K562 (cell line): Measurements from ENCODE around the gene PRSS38. TPM values are rescaled to one million over a fixed set of nuclear protein-coding genes. Genes with fewer than 3 reads are reported as not detected.

Experiments
- ATAC-seq: fragments of 200-7000 bp; cut with Tn5 transposase; 3 replicates; pipeline ENCODE4 v1.9.1; 2020; ENCODE audit warnings: moderate library complexity
- BruUV-seq: library from RNA; stranded (reverse); fragments of 400-500 nt; replicated peaks from 2 replicates; lab custom pipeline; 2021; lab: Mats Ljungman, UMichigan
- CTCF ChIA-PET: fragments of 300-600 bp; formaldehyde crosslinking; extraction: SDS; loops from one replicate; lab custom pipeline; 2021; ENCODE audit warnings: low intra/inter-chr PET ratio; lab: Yijun Ruan, JAX
- POLR2A ChIA-PET: fragments of 300-600, 350-650 bp; sonication (Branson Sonifier 250); formaldehyde crosslinking; extraction: SDS; loops from one replicate; lab custom pipeline; 2021; ENCODE audit warnings: antibody characterized with exemption, inconsistent platforms; lab: Yijun Ruan, JAX
- DNase-seq, 4 experiments: peaks; one replicate each; pipeline versions ENCODE4 v3.0.0 to v3.0.0-alpha.2; 2011 to 2018; ENCODE audit warnings: low spot score in 3 of 4, mixed read lengths in 3 of 4; ENCODE audit errors: extremely low read depth in 1 of 4
- FAIRE-seq: peaks from 2 replicates; lab custom pipeline; 2011; peaks lifted over from hg19 to GRCh38; lab: Jason Lieb, UNC
- H2AFZ ChIP-seq: 2 replicates; pipeline ENCODE4 v1.6.0; 2011; ENCODE audit warnings: low read depth, low read length, control low read depth, inconsistent platforms
- H3K27ac ChIP-seq: fragments of 200-600 bp; 3 replicates; pipeline ENCODE4 v1.8.0; 2011; ENCODE audit warnings: low read depth, mild to moderate bottlenecking, control low read depth, inconsistent platforms, low read length, moderate library complexity, mixed read lengths; ENCODE audit errors: extremely low read depth
- H3K27me3 ChIP-seq, 2 experiments: fragments of 300-600 bp in 1 of 2; 2 replicates in 1 of 2; 3 replicates in 1 of 2; pipeline versions ENCODE4 v1.6.0 to v1.8.0; 2011; ENCODE audit warnings: inconsistent platforms in 2 of 2, low read length in 2 of 2, mild to moderate bottlenecking in 1 of 2, mixed read lengths in 1 of 2, moderate library complexity in 1 of 2; ENCODE audit not compliant: control insufficient read depth in 2 of 2, insufficient read depth in 2 of 2
- H3K36me3 ChIP-seq: fragments of 300-600 bp; 3 replicates; pipeline ENCODE4 v1.8.0; 2011; ENCODE audit warnings: mild to moderate bottlenecking, low read length, inconsistent platforms; ENCODE audit not compliant: control insufficient read depth, insufficient read depth
- H3K4me1 ChIP-seq, 2 experiments: fragments of 200-600 bp in 1 of 2; replicated peaks in 1 of 2; 2 replicates in 1 of 2; 3 replicates in 1 of 2; pipeline versions ENCODE4 v1.5.1 to v1.8.0; 2011; ENCODE audit warnings: inconsistent platforms in 2 of 2, low read length in 2 of 2, mild to moderate bottlenecking in 1 of 2, mixed read lengths in 1 of 2, moderate library complexity in 1 of 2; ENCODE audit not compliant: control insufficient read depth in 2 of 2, insufficient read depth in 2 of 2
- H3K4me2 ChIP-seq: 2 replicates; pipeline ENCODE4 v1.6.1; 2011; ENCODE audit warnings: low read length, control low read depth, inconsistent platforms, mixed read lengths; ENCODE audit not compliant: insufficient read depth
- H3K4me3 ChIP-seq: fragments of 200-600 bp; sonication (generic), shearing (Covaris generic); 2 replicates; pipeline ENCODE4 v1.5.1; 2016; ENCODE audit warnings: control low read depth, inconsistent platforms
- H3K79me2 ChIP-seq: fragments of 200-600 bp; 3 replicates; pipeline ENCODE4 v1.8.0; 2011; ENCODE audit warnings: low read length, inconsistent platforms; ENCODE audit not compliant: control insufficient read depth, insufficient read depth
- H3K9ac ChIP-seq, 2 experiments: 2 replicates each; pipeline versions ENCODE4 v1.6.0 to v1.6.1; 2011; ENCODE audit warnings: low read depth in 2 of 2, low read length in 2 of 2, control low read depth in 1 of 2, inconsistent platforms in 1 of 2, mild to moderate bottlenecking in 1 of 2, mixed read lengths in 1 of 2; ENCODE audit not compliant: insufficient read depth in 1 of 2
- H3K9me1 ChIP-seq: one replicate; pipeline ENCODE4 v1.6.0; 2011; ENCODE audit warnings: inconsistent platforms, mild to moderate bottlenecking, low read length, moderate library complexity; ENCODE audit not compliant: control insufficient read depth, insufficient read depth
- H3K9me3 ChIP-seq: replicated peaks from 2 replicates; pipeline ENCODE4 v1.5.1; 2011; ENCODE audit warnings: low read depth, low read length, inconsistent platforms; ENCODE audit not compliant: control insufficient read depth, insufficient read depth
- H4K20me1 ChIP-seq: replicated peaks from 2 replicates; pipeline ENCODE4 v1.6.1; 2011; ENCODE audit warnings: low read length, inconsistent platforms, mixed read lengths; ENCODE audit not compliant: control insufficient read depth, insufficient read depth
- BCOR ChIP-seq: fragments of 450-650 bp; IDR thresholded peaks from 2 replicates; pipeline ENCODE4 v1.6.1; 2016
- FOXM1 ChIP-seq, 2 experiments: fragments of 450-650 bp in 1 of 2; sonication (generic) in 1 of 2; formaldehyde crosslinking in 1 of 2; IDR thresholded peaks; 2 replicates each; pipeline versions ENCODE4 v1.6.1 to v1.9.0; 2017 to 2022; ENCODE audit warnings: low read depth in 2 of 2, mild to moderate bottlenecking in 2 of 2, missing genetic modification reagents in 1 of 2, moderate library complexity in 1 of 2
- KDM5B ChIP-seq: fragments of 200-600 bp; sonication (generic); IDR thresholded peaks from 2 replicates; pipeline ENCODE4 v1.6.1; 2012; ENCODE audit warnings: low read depth, mild to moderate bottlenecking, moderate library complexity, low read length, control low read depth, inconsistent platforms; ENCODE audit not compliant: insufficient replicate concordance
- KLF16 ChIP-seq: IDR thresholded peaks from 2 replicates; pipeline ENCODE4 v1.6.1; 2016; ENCODE audit warnings: antibody characterized with exemption
- SAFB2 ChIP-seq: fragments of 200-400 bp; formaldehyde crosslinking; IDR thresholded peaks from 2 replicates; pipeline ENCODE4 v1.6.1; 2018; ENCODE audit warnings: borderline replicate concordance, low read length, low read depth, moderate library complexity; ENCODE audit not compliant: severe bottlenecking
- SMARCA4 ChIP-seq: fragments of 450-650 bp; IDR thresholded peaks from 2 replicates; pipeline ENCODE4 v1.6.1; 2016
- SREBF1 ChIP-seq: fragments of 150-350 bp; IDR thresholded peaks from 2 replicates; pipeline ENCODE4 v1.6.1; 2014; ENCODE audit warnings: antibody characterized with exemption, low read depth, low read length, borderline replicate concordance
- WGBS: fragments of 100-300 bp; shearing (Covaris generic); methylation state at CpG from one replicate; pipeline ENCODE4 v1.1.6; 2016; ENCODE audit warnings: low coverage, mixed read lengths; ENCODE audit not compliant: insufficient coverage; ENCODE audit errors: missing lambda C conversion rate; 5-methylcytosine and 5-hydroxymethylcytosine counted together
- in situ Hi-C: fragments of 300-500 bp; cut with MboI; formaldehyde crosslinking; loops from 4 replicates; pipeline ENCODE4 v1.15.0; 2018; ENCODE audit warnings: inconsistent platforms, mixed read lengths
- intact Hi-C: fragments of 100-400 bp; cut with micrococcal nuclease; formaldehyde crosslinking; loops from 2 replicates; pipeline ENCODE4 v1.14.2; 2022
- polyA plus RNA-seq, 8 experiments: library from polyadenylated mRNA; depleted of rRNA in 4 of 8; stranded (reverse) in 5 of 8; unstranded in 3 of 8; fragments of >200 nt; fragmentation: Nextera tagmentation in 2 of 8; fragmentation: Illumina TruSeq in 1 of 8; extraction: Ambion mirVana in 2 of 8; extraction: Trizol in 1 of 8; gene quantifications; 2 replicates each; pipeline versions ENCODE4 v1.2.1 to v1.2.3, GENCODE V29; 2011 to 2014; ENCODE audit warnings: inconsistent platforms in 1 of 8, missing spikeins in 1 of 8
- total RNA-seq, 7 experiments: library from RNA; depleted of rRNA in 6 of 7; stranded (reverse); fragments of >200 nt in 6 of 7; fragmentation: Illumina TruSeq in 2 of 7; extraction: Trizol in 2 of 7; gene quantifications; 2 replicates each; pipeline versions ENCODE4 v1.2.1 to v1.2.3, GENCODE V29; 2011 to 2021; ENCODE audit warnings: low replicate concordance in 1 of 7
- TF ChIP-seq, protein P1 (sequence below), 2 experiments: fragments of 450-650 bp in 1 of 2; sonication (generic) in 1 of 2; formaldehyde crosslinking; conservative IDR thresholded peaks; 2 replicates each; pipeline versions ENCODE4 v1.4.0 to v1.8.1; 2020 to 2022; ENCODE audit warnings: mild to moderate bottlenecking in 1 of 2, missing genetic modification reagents in 1 of 2
- TF ChIP-seq, protein P2 (sequence below): sonication (generic); formaldehyde crosslinking; IDR thresholded peaks from 2 replicates; pipeline ENCODE4 v1.8.1; 2023; ENCODE audit warnings: mild to moderate bottlenecking, missing genetic modification reagents
- TF ChIP-seq, protein P3 (sequence below): fragments of 450-650 bp; IDR thresholded peaks from 2 replicates; pipeline ENCODE4 v1.6.1; 2016; ENCODE audit warnings: antibody characterized with exemption
- TF ChIP-seq, protein P4 (sequence below), 2 experiments: fragments of 450-650 bp in 1 of 2; IDR thresholded peaks; 2 replicates each; pipeline ENCODE4 v1.6.1; 2011 to 2017; ENCODE audit warnings: low read depth in 2 of 2, antibody characterized with exemption in 1 of 2, borderline replicate concordance in 1 of 2, low read length in 1 of 2, mild to moderate bottlenecking in 1 of 2, mixed read lengths in 1 of 2; ENCODE audit not compliant: control insufficient read depth in 1 of 2

The PRSS38 gene
- total and polyA plus RNA-seq, 9 of the 15 experiments (the other 6 are each of a cell fraction or from before 2014, with no cell fraction given): 0.09 to 0.14 TPM; not detected in 7

DNA sequence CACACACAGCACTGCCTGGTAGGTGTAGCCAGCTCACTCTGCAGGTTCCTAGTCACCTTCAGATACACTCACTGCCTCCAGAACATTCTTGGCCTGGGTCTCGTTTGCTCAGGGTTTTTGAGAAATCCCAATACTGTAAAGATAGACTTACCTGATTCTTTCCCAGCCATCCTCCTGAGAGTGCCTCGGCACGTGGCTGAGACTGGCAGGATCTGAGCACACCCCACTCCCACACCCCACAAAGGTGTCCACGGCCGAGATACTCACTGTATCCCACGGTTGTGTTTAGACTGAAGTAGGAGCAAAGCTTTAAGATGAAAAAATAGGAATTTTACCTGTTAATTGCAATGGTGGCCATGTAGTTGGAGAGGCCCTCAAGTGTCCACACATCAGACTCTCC is 46.8 kb upstream of the PRSS38 start:
- intact Hi-C loops (no loop called here), in situ Hi-C loops (loop anchor here (10.0 kb wide), 1 partner anchor 166 kb away; no protein-coding TSS in a partner anchor)
- CTCF ChIA-PET: no interaction called here
- Histone ChIP-seq H3K9me1 (peaks cover 3% of the 10 kb centered on the region), H3K4me1 (peaks cover 0 to 9% of the 10 kb centered on the region in 2 experiments; a peak in 2 of 5 replicates), H3K79me2 (no peaks in the 10 kb centered on the region), H3K27ac (no peak overlapping the region), H3K9ac (no peak overlapping the region), H2AFZ (no peak overlapping the region), H3K4me3 (no peak overlapping the region), H3K4me2 (no peak overlapping the region), H3K9me3 (no peaks in the 10 kb centered on the region), H3K36me3 (peaks cover 50% of the 10 kb centered on the region; the same call in 2 of the 3 replicates), H3K27me3 (no peaks in the 10 kb centered on the region), H4K20me1 (0 out of 2 replicates have a peak, but pooled peaks cover 2% of the 10 kb centered on the region)
- POLR2A ChIA-PET: interaction anchor here (0.7 kb wide), 2 partner anchors 400 to 1133 kb away, joined by 3 read pairs; no protein-coding TSS in a partner anchor
- BruUV-seq: no TSS peak
- no peak for ATAC-seq
- no peak for FAIRE-seq
- TF ChIP-seq BCOR: no peak
- TF ChIP-seq, protein P1, sequence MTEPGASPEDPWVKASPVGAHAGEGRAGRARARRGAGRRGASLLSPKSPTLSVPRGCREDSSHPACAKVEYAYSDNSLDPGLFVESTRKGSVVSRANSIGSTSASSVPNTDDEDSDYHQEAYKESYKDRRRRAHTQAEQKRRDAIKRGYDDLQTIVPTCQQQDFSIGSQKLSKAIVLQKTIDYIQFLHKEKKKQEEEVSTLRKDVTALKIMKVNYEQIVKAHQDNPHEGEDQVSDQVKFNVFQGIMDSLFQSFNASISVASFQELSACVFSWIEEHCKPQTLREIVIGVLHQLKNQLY (CRISPR knock-in tag; conservative IDR thresholded peaks at IDR 0.05): no peak
- no peak for TF ChIP-seq SREBF1
- TF ChIP-seq, protein P2, sequence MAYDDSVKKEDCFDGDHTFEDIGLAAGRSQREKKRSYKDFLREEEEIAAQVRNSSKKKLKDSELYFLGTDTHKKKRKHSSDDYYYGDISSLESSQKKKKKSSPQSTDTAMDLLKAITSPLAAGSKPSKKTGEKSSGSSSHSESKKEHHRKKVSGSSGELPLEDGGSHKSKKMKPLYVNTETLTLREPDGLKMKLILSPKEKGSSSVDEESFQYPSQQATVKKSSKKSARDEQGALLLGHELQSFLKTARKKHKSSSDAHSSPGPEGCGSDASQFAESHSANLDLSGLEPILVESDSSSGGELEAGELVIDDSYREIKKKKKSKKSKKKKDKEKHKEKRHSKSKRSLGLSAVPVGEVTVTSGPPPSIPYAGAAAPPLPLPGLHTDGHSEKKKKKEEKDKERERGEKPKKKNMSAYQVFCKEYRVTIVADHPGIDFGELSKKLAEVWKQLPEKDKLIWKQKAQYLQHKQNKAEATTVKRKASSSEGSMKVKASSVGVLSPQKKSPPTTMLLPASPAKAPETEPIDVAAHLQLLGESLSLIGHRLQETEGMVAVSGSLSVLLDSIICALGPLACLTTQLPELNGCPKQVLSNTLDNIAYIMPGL (CRISPR knock-in tag): no peak
- TF ChIP-seq KLF16: no peak
- TF ChIP-seq SMARCA4: no peak
- no peak for TF ChIP-seq KDM5B
- TF ChIP-seq FOXM1 (IDR thresholded peaks at IDR 0.05; ENCODE audit: low read depth): no peak
- no peak for TF ChIP-seq FOXM1 (CRISPR knock-in tag; IDR thresholded peaks at IDR 0.05; ENCODE audit: low read depth)
- TF ChIP-seq SAFB2: no peak
- TF ChIP-seq, protein P3, sequence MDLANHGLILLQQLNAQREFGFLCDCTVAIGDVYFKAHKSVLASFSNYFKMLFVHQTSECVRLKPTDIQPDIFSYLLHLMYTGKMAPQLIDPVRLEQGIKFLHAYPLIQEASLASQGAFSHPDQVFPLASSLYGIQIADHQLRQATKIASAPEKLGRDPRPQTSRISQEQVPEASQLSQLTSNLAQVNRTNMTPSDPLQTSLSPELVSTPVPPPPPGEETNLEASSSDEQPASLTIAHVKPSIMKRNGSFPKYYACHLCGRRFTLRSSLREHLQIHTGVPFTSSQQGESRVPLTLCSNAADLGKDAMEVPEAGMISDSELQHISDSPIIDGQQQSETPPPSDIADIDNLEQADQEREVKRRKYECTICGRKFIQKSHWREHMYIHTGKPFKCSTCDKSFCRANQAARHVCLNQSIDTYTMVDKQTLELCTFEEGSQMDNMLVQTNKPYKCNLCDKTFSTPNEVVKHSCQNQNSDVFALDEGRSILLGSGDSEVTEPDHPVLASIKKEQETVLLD: no peak
- TF ChIP-seq, protein P4, sequence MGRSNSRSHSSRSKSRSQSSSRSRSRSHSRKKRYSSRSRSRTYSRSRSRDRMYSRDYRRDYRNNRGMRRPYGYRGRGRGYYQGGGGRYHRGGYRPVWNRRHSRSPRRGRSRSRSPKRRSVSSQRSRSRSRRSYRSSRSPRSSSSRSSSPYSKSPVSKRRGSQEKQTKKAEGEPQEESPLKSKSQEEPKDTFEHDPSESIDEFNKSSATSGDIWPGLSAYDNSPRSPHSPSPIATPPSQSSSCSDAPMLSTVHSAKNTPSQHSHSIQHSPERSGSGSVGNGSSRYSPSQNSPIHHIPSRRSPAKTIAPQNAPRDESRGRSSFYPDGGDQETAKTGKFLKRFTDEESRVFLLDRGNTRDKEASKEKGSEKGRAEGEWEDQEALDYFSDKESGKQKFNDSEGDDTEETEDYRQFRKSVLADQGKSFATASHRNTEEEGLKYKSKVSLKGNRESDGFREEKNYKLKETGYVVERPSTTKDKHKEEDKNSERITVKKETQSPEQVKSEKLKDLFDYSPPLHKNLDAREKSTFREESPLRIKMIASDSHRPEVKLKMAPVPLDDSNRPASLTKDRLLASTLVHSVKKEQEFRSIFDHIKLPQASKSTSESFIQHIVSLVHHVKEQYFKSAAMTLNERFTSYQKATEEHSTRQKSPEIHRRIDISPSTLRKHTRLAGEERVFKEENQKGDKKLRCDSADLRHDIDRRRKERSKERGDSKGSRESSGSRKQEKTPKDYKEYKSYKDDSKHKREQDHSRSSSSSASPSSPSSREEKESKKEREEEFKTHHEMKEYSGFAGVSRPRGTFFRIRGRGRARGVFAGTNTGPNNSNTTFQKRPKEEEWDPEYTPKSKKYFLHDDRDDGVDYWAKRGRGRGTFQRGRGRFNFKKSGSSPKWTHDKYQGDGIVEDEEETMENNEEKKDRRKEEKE (IDR thresholded peaks at IDR 0.05; ENCODE audit: borderline replicate concordance in 1 of 2, control insufficient read depth in 1 of 2, low read depth in 2 of 2, low read length in 1 of 2): no peak
- DNase-seq: no peak
- WGBS: 79% methylated on average over 6 of the region's 6 CpGs
